HCT116 (cell line): Measurements from ENCODE around the gene TRIM62. TPM values are rescaled to one million over a fixed set of nuclear protein-coding genes. Genes with fewer than 3 reads are reported as not detected.

Experiments used
- ATAC-seq: fragments of 200-7000 bp; cut with Tn5 transposase; 2 replicates; pipeline ENCODE4 v1.9.1; 2020; ENCODE audit warnings: mild to moderate bottlenecking, moderate library complexity
- BruUV-seq: library from RNA; stranded (reverse); fragments of 400-500 nt; replicated peaks from 2 replicates; lab custom pipeline; 2021; lab: Mats Ljungman, UMichigan
- CTCF ChIA-PET: fragments of 300-600 bp; sonication (Branson Sonifier 250); formaldehyde crosslinking; loops from one replicate; lab custom pipeline; 2021; ENCODE audit warnings: antibody characterized with exemption; lab: Charles Lee
- POLR2A ChIA-PET: fragments of 300-600, 350-600 bp; sonication (Branson Sonifier 250); formaldehyde crosslinking; loops from one replicate; lab custom pipeline; 2021; ENCODE audit warnings: antibody characterized with exemption; lab: Charles Lee
- RAD21 ChIA-PET, 2 experiments: fragments of 300-600 bp; sonication (Branson Sonifier 250); formaldehyde crosslinking; loops; one replicate each; lab custom pipeline; 2023; ENCODE audit warnings: low total read pairs in 2 of 2; ENCODE audit not compliant: uncharacterized antibody in 2 of 2, unreplicated experiment in 2 of 2, low non-redundant PET in 1 of 2; lab: Charles Lee
- DNase-seq: peaks from one replicate; pipeline ENCODE4 v3.0.0-alpha.2; 2010; ENCODE audit warnings: low read depth, low spot score
- H2AFZ ChIP-seq: fragments of 200-600 bp; shearing (Covaris generic), sonication (generic); 2 replicates; pipeline ENCODE4 v1.6.1; 2017; ENCODE audit warnings: low read depth, mixed run types, mixed read lengths, antibody characterized with exemption, low read length; ENCODE audit not compliant: poor library complexity, severe bottlenecking
- H3K27ac ChIP-seq: 2 replicates; pipeline ENCODE4 v1.5.1; 2012; ENCODE audit warnings: low read depth, low read length
- H3K27me3 ChIP-seq: fragments of 200-600 bp; sonication (generic); 2 replicates; pipeline ENCODE4 v1.6.1; 2016; ENCODE audit warnings: mixed run types, low read length, mixed read lengths; ENCODE audit not compliant: insufficient read depth
- H3K36me3 ChIP-seq, 2 experiments: fragments of 200-500 bp in 1 of 2; fragments of 200-600 bp in 1 of 2; sonication (Bioruptor generic) in 1 of 2; sonication (generic) in 1 of 2; 2 replicates each; pipeline versions ENCODE4 v1.5.1 to v1.6.1; 2014 to 2016; ENCODE audit warnings: low read length in 2 of 2, inconsistent platforms in 1 of 2, mixed read lengths in 1 of 2, mixed run types in 1 of 2; ENCODE audit not compliant: insufficient read depth in 2 of 2, control insufficient read depth in 1 of 2
- H3K4me1 ChIP-seq, 2 experiments: fragments of 200-600 bp in 1 of 2; sonication (generic) in 1 of 2; 2 replicates each; pipeline versions ENCODE4 v1.5.1 to v1.6.1; 2012 to 2017; ENCODE audit warnings: low read length in 2 of 2, inconsistent platforms in 1 of 2, mild to moderate bottlenecking in 1 of 2, mixed read lengths in 1 of 2, mixed run types in 1 of 2, moderate library complexity in 1 of 2; ENCODE audit not compliant: insufficient read depth in 2 of 2, control insufficient read depth in 1 of 2
- H3K4me2 ChIP-seq: fragments of 200-600 bp; sonication (generic); 2 replicates; pipeline ENCODE4 v1.6.1; 2017; ENCODE audit warnings: mixed run types, low read length, mixed read lengths
- H3K4me3 ChIP-seq, 2 experiments: fragments of 200-600 bp in 1 of 2; sonication (generic) in 1 of 2; replicated peaks in 1 of 2; 2 replicates each; pipeline ENCODE4 v1.5.1; 2011 to 2016; ENCODE audit warnings: low read length in 2 of 2, control low read depth in 1 of 2, low read depth in 1 of 2, mild to moderate bottlenecking in 1 of 2, mixed read lengths in 1 of 2, mixed run types in 1 of 2
- H3K79me2 ChIP-seq: fragments of 200-600 bp; sonication (generic); 2 replicates; pipeline ENCODE4 v1.6.1; 2017; ENCODE audit warnings: mild to moderate bottlenecking, mixed run types, low read length, moderate library complexity, mixed read lengths; ENCODE audit not compliant: insufficient read depth
- H3K9ac ChIP-seq: fragments of 200-600 bp; sonication (generic); 2 replicates; pipeline ENCODE4 v1.6.1; 2016; ENCODE audit warnings: low read length, mixed read lengths
- H3K9me2 ChIP-seq: fragments of 200-600 bp; sonication (generic), shearing (Covaris generic); 2 replicates; pipeline ENCODE4 v1.6.1; 2017; ENCODE audit warnings: mixed run types, mild to moderate bottlenecking, moderate library complexity; ENCODE audit not compliant: insufficient read depth
- H3K9me3 ChIP-seq, 2 experiments: fragments of 200-500 bp in 1 of 2; fragments of 200-600 bp in 1 of 2; sonication (Bioruptor generic) in 1 of 2; sonication (generic) in 1 of 2; 2 replicates each; pipeline ENCODE4 v1.6.1; 2014 to 2017; ENCODE audit warnings: low read length in 2 of 2, mixed read lengths in 2 of 2, inconsistent platforms in 1 of 2, low read depth in 1 of 2, mild to moderate bottlenecking in 1 of 2, mixed run types in 1 of 2, moderate library complexity in 1 of 2; ENCODE audit not compliant: control insufficient read depth in 1 of 2, insufficient read depth in 1 of 2
- H4K20me1 ChIP-seq: fragments of 200-600 bp; sonication (generic), shearing (Covaris generic); 2 replicates; pipeline ENCODE4 v1.6.1; 2017; ENCODE audit warnings: mixed run types, mild to moderate bottlenecking, moderate library complexity; ENCODE audit not compliant: insufficient read depth
- EZH2 ChIP-seq: fragments of 200-600 bp; sonication (generic); IDR thresholded peaks from 2 replicates; pipeline ENCODE4 v1.6.1; 2017; ENCODE audit warnings: antibody characterized with exemption, mixed run types
- MAX ChIP-seq: IDR thresholded peaks from 2 replicates; pipeline ENCODE4 v1.6.1; 2012
- ZFX ChIP-seq: fragments of 450-650 bp; IDR thresholded peaks from 2 replicates; pipeline ENCODE4 v1.6.1; 2017
- intact Hi-C: fragments of 100-400 bp; cut with micrococcal nuclease; formaldehyde crosslinking; loops from 2 replicates; pipeline ENCODE4 v1.10.0; 2022
- total RNA-seq: library from RNA; stranded (reverse); gene quantifications from one replicate; pipeline ENCODE4 v1.2.1, GENCODE V29; 2021; ENCODE audit not compliant: unreplicated experiment

Gene TRIM62
- total RNA-seq, 1 experiment from 2014 or later = 6.5 TPM

- H3K27ac ChIP-seq = no peak overlapping the region
- no peaks in the 10 kb centered on the region for H3K9me2 ChIP-seq
- no peaks in the 10 kb centered on the region for H3K79me2 ChIP-seq
- H3K4me1 ChIP-seq = peaks cover 0 to 16% of the 10 kb centered on the region in 2 experiments; a peak in 2 of 4 replicates
- CTCF ChIA-PET = no interaction called here
- no peak overlapping the region for H3K4me2 ChIP-seq
- H2AFZ ChIP-seq = no peak overlapping the region
- TF ChIP-seq ZFX (no peak), EZH2 (no peak)
- 0 out of 2 replicates have a peak, but pooled peaks cover 4% of the 10 kb centered on the region for H3K27me3 ChIP-seq
- no peaks in the 10 kb centered on the region for H3K36me3 ChIP-seq
- no TSS peak for BruUV-seq
- no peak for DNase-seq
- RAD21 ChIA-PET = no interaction called here
- ATAC-seq = no peak
- POLR2A ChIA-PET = no interaction called here
- H3K9me3 ChIP-seq = no peaks in the 10 kb centered on the region
- H4K20me1 ChIP-seq = no peaks in the 10 kb centered on the region
- H3K9ac ChIP-seq = no peak overlapping the region
- intact Hi-C loops = no loop called here
- H3K4me3 ChIP-seq = no peak overlapping the region
These were observed 10.0 kb upstream of the TRIM62 start for GRCh38 chr1:33191731-33192275.

- CTCF ChIA-PET = no interaction called here
- no peak overlapping the region for H3K27ac ChIP-seq
These were observed 8.9 kb upstream of the TRIM62 start for GRCh38 chr1:33190701-33191100.

More at GRCh38 chr1:33190701-33191100, 8.9 kb upstream of the TRIM62 start:
- H3K9me3 ChIP-seq = no peaks in the 10 kb centered on the region
- DNase-seq (no peak), ATAC-seq (no peak)
- BruUV-seq = no TSS peak
- H3K4me1 ChIP-seq = peaks cover 0 to 16% of the 10 kb centered on the region in 2 experiments; a peak in 2 of 4 replicates
- H3K9ac ChIP-seq = no peak overlapping the region
- H3K9me2 ChIP-seq = no peaks in the 10 kb centered on the region
- no peak overlapping the region for H3K4me2 ChIP-seq
- H3K36me3 ChIP-seq = no peaks in the 10 kb centered on the region
- H3K27me3 ChIP-seq = 0 out of 2 replicates have a peak, but pooled peaks cover 4% of the 10 kb centered on the region
- POLR2A ChIA-PET = no interaction called here
- no peak overlapping the region for H2AFZ ChIP-seq
- H3K79me2 ChIP-seq = no peaks in the 10 kb centered on the region
- TF ChIP-seq MAX = no peak
- no peaks in the 10 kb centered on the region for H4K20me1 ChIP-seq
- intact Hi-C loops = no loop called here
- RAD21 ChIA-PET = no interaction called here
- H3K4me3 ChIP-seq = no peak overlapping the region
